Measurements from ENCODE around the gene DYRK3.
"Not testable (repeated sequence)": the region's sequence is repeated elsewhere in the genome, so short reads cannot be mapped to it uniquely, and the experiment has no call there.

DYRK3 gene

GRCh38 chr1:206635080-206635977 lies at the start of gene DYRK3:
Gene DYRK3 (plus strand): TSS chr1:206635536. CDS start chr1:206635704, 168 bp downstream.
- DNase-seq (ENCODE audit: low spot score): peak; percentile 96

- no peak for DNase-seq (ENCODE audit: low spot score)
These were observed 48.6 kb upstream of the DYRK3 start for GRCh38 chr1:206586501-206587445.

DNA sequence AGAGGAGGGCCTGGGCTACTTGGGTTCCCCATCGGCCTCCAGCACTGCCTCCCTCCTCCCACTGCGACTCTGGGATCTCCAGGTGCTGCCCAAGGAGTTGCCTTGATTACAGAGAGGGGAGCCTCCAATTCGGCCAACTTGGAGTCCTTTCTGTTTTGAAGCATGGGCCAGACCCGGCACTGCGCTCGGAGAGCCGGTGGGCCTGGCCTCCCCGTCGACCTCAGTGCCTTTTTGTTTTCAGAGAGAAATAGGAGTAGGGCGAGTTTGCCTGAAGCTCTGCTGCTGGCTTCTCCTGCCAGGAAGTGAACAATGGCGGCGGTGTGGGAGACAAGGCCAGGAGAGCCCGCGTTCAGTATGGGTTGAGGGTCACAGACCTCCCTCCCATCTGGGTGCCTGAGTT lies 47.4 kb upstream of the DYRK3 start:
- DNase-seq (ENCODE audit: low spot score): no peak

DNA sequence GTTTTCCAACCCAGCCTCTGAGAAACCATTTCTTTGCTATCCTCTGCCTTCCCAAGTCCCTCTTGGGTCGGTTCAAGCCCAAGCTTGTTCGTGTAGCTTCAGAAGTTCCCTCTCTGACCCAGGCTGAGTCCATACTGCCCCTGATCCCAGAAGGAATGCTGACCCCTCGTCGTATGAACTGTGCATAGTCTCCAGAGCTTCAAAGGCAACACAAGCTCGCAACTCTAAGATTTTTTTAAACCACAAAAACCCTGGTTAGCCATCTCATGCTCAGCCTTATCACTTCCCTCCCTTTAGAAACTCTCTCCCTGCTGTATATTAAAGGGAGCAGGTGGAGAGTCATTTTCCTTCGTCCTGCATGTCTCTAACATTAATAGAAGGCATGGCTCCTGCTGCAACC lies 46.8 kb upstream of the DYRK3 start:
- no peak for DNase-seq (ENCODE audit: low spot score)

DNA sequence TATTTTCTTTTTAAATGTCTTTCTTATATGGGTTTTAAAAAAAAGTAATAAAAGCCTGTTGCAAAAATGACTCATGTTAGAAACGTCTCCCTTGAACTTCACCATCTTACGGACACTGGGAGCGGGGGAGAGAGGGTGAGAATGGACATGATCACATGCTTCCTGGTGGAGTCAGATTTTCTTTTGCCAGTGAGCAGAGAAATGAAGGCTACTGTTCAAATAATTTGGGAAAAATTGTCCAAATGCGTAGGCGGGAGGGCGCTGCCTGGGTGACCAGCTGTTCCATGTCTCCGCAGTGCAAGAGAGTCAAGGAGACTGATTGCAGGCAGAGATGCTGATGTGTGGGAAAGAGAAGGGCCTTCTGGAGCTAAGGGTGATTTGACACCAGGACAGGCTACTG lies 46.1 kb upstream of the DYRK3 start:
- no peak for DNase-seq (ENCODE audit: low spot score)

- DNase-seq (ENCODE audit: low spot score): no peak
These were observed 45.1 kb upstream of the DYRK3 start for GRCh38 chr1:206590025-206590758.

DNA sequence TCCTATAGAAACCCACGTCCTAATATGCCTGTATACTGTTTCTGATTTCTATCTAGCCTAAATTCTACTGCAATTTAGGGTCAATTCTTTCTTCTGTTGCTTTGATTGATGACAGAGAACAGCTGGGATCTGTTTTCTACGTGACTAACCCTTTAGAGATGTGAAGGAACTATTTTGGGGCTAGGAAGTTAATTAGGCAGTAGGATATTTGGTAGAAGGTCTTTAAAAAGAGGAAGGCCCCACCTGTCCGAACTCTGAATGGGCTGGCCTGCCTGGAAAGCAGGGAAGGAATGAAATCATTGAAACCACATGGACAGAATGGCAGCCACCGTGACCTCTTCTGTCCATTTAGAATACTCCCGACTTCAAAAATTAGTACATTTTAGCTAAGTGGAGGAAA lies 44.1 kb upstream of the DYRK3 start:
- DNase-seq (ENCODE audit: low spot score): no peak

DNA sequence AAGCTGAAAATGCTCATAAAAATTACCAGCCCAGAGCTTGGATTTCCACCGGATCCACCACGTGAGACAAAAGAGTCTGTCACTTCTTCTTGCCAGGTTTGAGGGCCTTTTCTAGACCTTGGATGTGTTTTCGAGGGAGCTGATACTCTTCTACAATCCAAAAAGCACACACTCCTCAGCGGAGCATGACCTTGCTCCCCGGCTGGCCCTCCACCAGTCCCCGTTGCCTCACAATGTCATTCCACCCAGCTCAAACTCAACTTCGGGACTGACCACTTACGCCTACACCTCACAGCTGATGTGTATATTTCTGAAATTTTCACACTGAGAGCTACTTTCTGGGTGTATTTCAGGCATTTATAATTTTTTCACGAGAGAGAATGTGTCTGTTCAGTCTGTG lies 43.6 kb upstream of the DYRK3 start:
- no peak for DNase-seq (ENCODE audit: low spot score)

GRCh38 chr1:206593351-206593925 lies 41.9 kb upstream of the DYRK3 start:
- DNase-seq (ENCODE audit: low spot score): no peak

DNA sequence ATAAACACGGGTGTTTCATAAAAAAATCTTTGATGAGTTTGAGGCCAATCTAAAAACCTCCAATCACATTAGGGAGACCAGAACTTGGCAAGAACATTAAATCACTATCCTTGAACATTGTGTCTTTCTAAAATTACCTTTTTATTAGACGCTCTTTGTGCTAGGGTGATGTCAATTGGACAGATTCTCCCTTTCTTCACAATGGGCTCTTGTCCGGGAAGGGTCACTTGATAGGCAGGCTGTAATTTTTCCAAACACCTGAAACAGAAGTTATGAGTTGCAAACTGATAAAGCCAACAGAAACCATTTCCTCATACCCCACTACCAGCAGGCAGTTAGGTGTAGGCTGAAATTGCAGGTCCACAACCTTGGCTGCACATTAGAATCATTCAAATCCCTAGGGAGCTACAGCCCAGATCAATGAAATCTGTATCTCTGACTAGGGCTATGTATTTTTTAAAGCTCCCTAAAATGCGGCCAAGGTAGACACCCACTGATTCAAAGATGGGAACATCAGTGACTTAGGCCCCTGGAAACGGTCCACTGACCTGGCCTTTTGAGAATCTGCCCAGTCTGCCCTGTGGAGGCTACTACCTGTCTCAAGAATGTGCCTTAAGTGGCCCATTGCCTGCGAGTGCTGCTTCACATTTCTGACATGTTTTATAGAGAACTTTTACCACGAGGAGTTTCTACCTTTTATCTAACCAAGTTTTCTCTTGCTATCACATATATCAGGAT lies 39.6 kb upstream of the DYRK3 start:
- no peak for DNase-seq (ENCODE audit: low spot score)

- no peak for DNase-seq (ENCODE audit: low spot score)
These were observed 39.0 kb upstream of the DYRK3 start for GRCh38 chr1:206596319-206596666.

GRCh38 chr1:206600527-206600926 lies 34.8 kb upstream of the DYRK3 start:
- no peak for DNase-seq (ENCODE audit: low spot score)

DNA sequence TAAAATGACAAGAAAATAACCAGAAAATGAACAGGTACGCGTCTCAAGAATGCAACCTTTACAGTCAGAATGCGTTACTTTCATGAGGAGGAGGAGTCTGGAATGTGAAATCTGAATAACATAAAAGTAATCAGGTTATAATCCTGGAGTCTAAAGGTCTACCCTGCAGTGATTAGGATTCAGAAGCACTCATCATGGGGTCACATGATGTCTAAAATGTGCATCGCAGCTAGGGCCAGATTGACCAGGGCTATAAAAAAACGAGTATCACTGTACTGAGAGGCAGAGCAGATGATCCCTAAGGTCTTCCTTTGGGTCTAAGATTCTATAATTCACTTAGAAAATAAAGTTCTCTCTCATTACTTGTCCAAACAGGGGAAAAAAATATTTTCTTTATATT lies 30.5 kb upstream of the DYRK3 start:
- no peak for DNase-seq (ENCODE audit: low spot score)

- DNase-seq (ENCODE audit: low spot score): no peak
These were observed 28.5 kb upstream of the DYRK3 start for GRCh38 chr1:206606867-206607266.

DNA sequence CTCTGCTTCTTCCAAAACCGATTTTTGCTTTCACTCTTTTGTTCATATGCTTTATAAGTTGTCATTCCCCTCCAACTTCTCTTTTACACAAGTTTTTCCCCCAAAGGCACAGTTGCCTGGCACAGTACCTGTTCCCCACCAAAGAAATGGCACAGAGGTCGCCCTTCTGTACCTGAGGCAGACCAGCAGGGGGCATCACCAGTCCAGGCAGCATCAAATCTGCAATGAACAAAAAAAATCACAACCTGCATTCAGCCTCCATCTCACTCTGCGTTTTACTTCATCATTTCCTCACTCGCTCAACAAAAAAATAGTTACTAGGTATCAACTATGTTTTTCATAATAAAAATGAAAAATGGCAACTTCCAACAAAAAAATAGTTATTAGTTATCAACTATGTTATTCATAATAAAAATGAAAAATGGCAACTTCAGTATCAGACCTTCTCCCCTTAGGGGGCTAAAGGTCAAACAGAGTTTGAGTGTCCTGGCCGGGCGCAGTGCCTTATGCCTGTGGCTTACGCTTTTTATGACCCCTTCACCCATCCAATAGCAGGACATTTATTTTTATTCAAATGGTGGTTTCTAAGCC lies 27.1 kb upstream of the DYRK3 start:
- DNase-seq (ENCODE audit: low spot score): peak; percentile 58

- no peak for DNase-seq (ENCODE audit: low spot score)
These were observed 25.9 kb upstream of the DYRK3 start for GRCh38 chr1:206609229-206609991.

DNA sequence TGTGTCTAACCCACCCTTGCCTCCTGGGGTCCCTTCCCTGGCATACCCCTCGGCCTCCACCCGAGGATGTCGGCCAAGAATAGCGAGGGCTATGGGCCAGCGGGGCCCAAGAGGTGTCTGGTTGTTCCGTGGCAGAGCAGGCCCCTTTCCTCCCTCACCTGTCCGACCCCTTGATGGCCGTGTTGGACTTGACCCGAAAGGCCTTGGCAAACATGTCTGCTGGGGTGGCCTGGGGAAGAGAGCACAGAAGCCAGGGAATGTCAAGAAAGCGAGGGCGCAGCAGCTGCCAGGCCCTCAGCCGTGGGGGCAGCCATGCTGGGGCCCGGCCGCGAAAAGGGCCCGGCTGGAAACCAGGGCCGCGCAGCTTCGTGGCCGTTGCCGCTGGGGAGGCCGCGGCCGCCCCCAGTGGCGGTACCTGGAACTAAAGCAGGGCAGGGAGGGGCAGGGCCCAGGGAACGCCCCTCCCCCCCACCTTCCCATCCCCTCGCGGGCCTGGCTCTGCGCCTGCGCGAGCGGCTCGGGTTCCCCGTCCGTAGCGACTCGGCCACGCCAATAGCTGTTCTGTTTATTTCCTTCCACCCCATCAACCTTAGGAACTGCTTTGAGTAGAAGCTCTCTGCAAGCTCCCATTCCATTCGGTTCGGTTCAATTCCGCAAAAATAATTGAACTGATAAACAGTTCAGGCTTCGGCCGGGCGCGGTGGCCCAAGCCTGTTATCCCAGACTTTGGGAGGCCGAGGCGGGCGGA lies 23.0 kb upstream of the DYRK3 start, which contains the start of gene EIF2D:
Gene EIF2D (minus strand): TSS at position 337 of the 748 bp plus-strand sequence. CDS start 123 bp downstream, at position 214.
- DNase-seq (ENCODE audit: low spot score): peak; percentile 97

- not testable (repeated sequence) for DNase-seq (ENCODE audit: low spot score)
These were observed 8.9 kb upstream of the DYRK3 start for GRCh38 chr1:206626396-206626795.

DNA sequence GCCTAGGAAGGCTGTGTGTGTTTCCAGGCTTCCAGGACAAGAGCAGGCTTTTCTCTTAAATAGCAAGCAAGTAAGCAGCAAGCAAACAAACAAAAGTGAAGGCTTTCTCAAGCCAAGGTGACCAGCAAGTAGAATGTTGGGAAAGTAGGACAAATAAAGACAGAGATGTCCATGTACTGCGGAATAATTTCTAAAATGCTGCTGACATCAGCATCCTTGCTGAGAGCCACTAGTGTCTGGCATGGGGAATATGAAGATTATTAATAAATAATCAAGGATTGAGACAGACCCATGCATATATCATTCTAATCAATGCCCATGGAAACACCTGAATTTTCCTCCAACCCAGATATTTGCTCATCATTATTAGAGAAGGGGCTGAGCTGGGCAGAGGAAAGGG lies 6.4 kb upstream of the DYRK3 start:
- DNase-seq (ENCODE audit: low spot score): no peak
